Measurements from ENCODE around the gene TBPL1. TPM values are rescaled to one million over a fixed set of nuclear protein-coding genes. Genes with fewer than 3 reads are reported as not detected.

The TBPL1 gene
- polyA plus RNA-seq, 1 donor (not counting 4 experiments of a cell fraction or from before 2014, with no cell fraction given), result 39.1 TPM

DNA sequence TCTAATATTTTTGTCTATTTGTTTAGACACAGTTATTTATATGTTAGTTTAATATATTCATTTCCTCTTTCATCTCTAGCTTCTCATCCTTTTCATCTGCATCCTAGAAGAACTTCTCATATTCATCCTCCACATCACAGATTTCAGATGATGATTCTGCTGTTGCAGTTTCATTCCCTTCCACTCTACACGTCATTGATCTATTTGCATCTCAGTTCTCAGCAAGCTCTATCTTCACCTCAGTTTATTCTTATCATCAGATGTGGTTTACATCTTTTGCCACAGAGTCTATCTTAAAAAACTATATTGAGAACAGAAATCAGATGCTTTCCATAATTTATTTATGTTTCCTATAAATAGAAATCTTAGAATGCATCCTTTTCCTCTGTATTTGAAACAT, 86.1 kb downstream of the TBPL1 start:
- no peak overlapping the region for H3K27ac ChIP-seq (ENCODE audit: control insufficient read depth, insufficient read depth, low read length)
- no peak overlapping the region for H2AFZ ChIP-seq (ENCODE audit: control insufficient read depth, low read length)
- H3K4me1 ChIP-seq (ENCODE audit: control insufficient read depth, extremely low read depth, insufficient read depth, low read length), result peaks cover 28% of the 10 kb centered on the region
- no peaks in the 10 kb centered on the region for H3K27me3 ChIP-seq (ENCODE audit: control insufficient read depth, extremely low read depth, insufficient read depth, low read length)
- H3K4me2 ChIP-seq (ENCODE audit: control insufficient read depth, extremely low read depth, insufficient read depth, low read depth, low read length), result no peak overlapping the region
- H3K36me3 ChIP-seq (ENCODE audit: control insufficient read depth in 2 of 2, extremely low read depth in 1 of 2, insufficient read depth in 2 of 2, low read length in 2 of 2), result no peaks in the 10 kb centered on the region
- H3K9ac ChIP-seq (ENCODE audit: control insufficient read depth, extremely low read depth, insufficient read depth, low read length), result no peak overlapping the region
- no peaks in the 10 kb centered on the region for H3K9me1 ChIP-seq (ENCODE audit: control insufficient read depth, extremely low read depth, insufficient read depth, low read length)
- H3K4me3 ChIP-seq (ENCODE audit: control insufficient read depth in 2 of 3, extremely low read depth in 1 of 3, insufficient read depth in 2 of 3, low read depth in 1 of 3, low read length in 3 of 3), result no peak overlapping the region
- DNase-seq (ENCODE audit: low read depth, low spot score), result no peak
- TF ChIP-seq EZH2 (IDR thresholded peaks at IDR 0.05; ENCODE audit: low read length), result no peak
- TF ChIP-seq, protein P1, sequence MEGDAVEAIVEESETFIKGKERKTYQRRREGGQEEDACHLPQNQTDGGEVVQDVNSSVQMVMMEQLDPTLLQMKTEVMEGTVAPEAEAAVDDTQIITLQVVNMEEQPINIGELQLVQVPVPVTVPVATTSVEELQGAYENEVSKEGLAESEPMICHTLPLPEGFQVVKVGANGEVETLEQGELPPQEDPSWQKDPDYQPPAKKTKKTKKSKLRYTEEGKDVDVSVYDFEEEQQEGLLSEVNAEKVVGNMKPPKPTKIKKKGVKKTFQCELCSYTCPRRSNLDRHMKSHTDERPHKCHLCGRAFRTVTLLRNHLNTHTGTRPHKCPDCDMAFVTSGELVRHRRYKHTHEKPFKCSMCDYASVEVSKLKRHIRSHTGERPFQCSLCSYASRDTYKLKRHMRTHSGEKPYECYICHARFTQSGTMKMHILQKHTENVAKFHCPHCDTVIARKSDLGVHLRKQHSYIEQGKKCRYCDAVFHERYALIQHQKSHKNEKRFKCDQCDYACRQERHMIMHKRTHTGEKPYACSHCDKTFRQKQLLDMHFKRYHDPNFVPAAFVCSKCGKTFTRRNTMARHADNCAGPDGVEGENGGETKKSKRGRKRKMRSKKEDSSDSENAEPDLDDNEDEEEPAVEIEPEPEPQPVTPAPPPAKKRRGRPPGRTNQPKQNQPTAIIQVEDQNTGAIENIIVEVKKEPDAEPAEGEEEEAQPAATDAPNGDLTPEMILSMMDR (optimal IDR thresholded peaks at IDR 0.05 in 1 of 3, IDR thresholded peaks at IDR 0.05 in 1 of 3, conservative IDR thresholded peaks at IDR 0.05 in 1 of 3; ENCODE audit: extremely low read depth in 1 of 3, insufficient read depth in 2 of 3, low read length in 3 of 3), result no peak
- no peaks in the 10 kb centered on the region for H4K20me1 ChIP-seq (ENCODE audit: control insufficient read depth, extremely low read depth, insufficient read depth, low read length)
- FAIRE-seq, result no peak
- H3K9me3 ChIP-seq (ENCODE audit: control insufficient read depth, low read depth, low read length), result no peaks in the 10 kb centered on the region
- no peaks in the 10 kb centered on the region for H3K79me2 ChIP-seq (ENCODE audit: control insufficient read depth, insufficient read depth, low read length)
- dilution Hi-C loops (cut with MboI; ENCODE audit: extremely low pct_ligation_motif_present, low sequenced_read_pairs), result no loop called here

Small RNA genes lying within 50 kb of the gene (small RNA-seq; reads per million reads assigned to genes)
- 0 reads per million in 3 experiments for gene AL449363.1 (ENCODE audit: insufficient read length in 3 of 3, low read depth in 3 of 3, low replicate concordance in 1 of 3)

Other genes with a start within 250 kb of the TBPL1 start
- gene TCF21, start 64.1 kb upstream of the TBPL1 start, polyA plus RNA-seq, result not detected in 3 replicates
- 1.2 to 5.4 TPM (median 2.2 TPM) in 3 replicates for gene SLC2A12, start 99.4 kb downstream of the TBPL1 start, polyA plus RNA-seq